Liver (tissue), 9 donors: ENCODE results near the gene RAB11FIP3. TPM values are rescaled to one million over a fixed set of nuclear protein-coding genes. Genes with fewer than 3 reads are reported as not detected.

Experiments used
- DNase-seq: peaks from one replicate; pipeline ENCODE4 v3.0.0-alpha.2; 2017; ENCODE audit warnings: low spot score
- H3K27ac ChIP-seq, 2 donors: one replicate each; pipeline ENCODE4 v1.7.0; 2013; ENCODE audit warnings: inconsistent platforms in 2 of 2, low read length in 2 of 2, control low read depth in 1 of 2, low read depth in 1 of 2, mild to moderate bottlenecking in 1 of 2
- H3K27me3 ChIP-seq, 4 donors: one replicate each; pipeline versions ENCODE4 v1.6.1 to v1.7.0; 2013; ENCODE audit warnings: low read length in 3 of 4, inconsistent platforms in 1 of 4, mild to moderate bottlenecking in 1 of 4, moderate library complexity in 1 of 4; ENCODE audit not compliant: control insufficient read depth in 4 of 4, insufficient read depth in 4 of 4
- H3K36me3 ChIP-seq, 4 donors: one replicate each; pipeline versions ENCODE4 v1.6.1 to v1.7.0; 2013; ENCODE audit warnings: low read length in 3 of 4, mild to moderate bottlenecking in 3 of 4, low read depth in 1 of 4, moderate library complexity in 1 of 4; ENCODE audit not compliant: control insufficient read depth in 4 of 4, insufficient read depth in 3 of 4
- H3K4me1 ChIP-seq, 4 donors: one replicate each; pipeline versions ENCODE4 v1.6.1 to v1.7.0; 2013; ENCODE audit warnings: low read length in 3 of 4, mild to moderate bottlenecking in 3 of 4, moderate library complexity in 1 of 4; ENCODE audit not compliant: control insufficient read depth in 4 of 4, insufficient read depth in 4 of 4
- H3K4me3 ChIP-seq, 3 donors: one replicate each; pipeline versions ENCODE4 v1.6.1 to v1.7.0; 2013; ENCODE audit warnings: low read length in 3 of 3, control low read depth in 1 of 3, low read depth in 1 of 3, mild to moderate bottlenecking in 1 of 3
- H3K9ac ChIP-seq, 2 donors: one replicate each; pipeline ENCODE4 v1.7.0; 2013; ENCODE audit warnings: low read length in 2 of 2, mild to moderate bottlenecking in 2 of 2, moderate library complexity in 2 of 2, control low read depth in 1 of 2, low read depth in 1 of 2
- H3K9me3 ChIP-seq, 4 donors: one replicate each; pipeline versions ENCODE4 v1.6.1 to v1.7.0; 2013; ENCODE audit warnings: low read length in 3 of 4; ENCODE audit not compliant: control insufficient read depth in 4 of 4
- CTCF ChIP-seq: fragments of 150-350 bp; IDR thresholded peaks from 2 replicates; pipeline ENCODE4 v1.5.1; 2017; ENCODE audit warnings: improper control_type of control experiment, low read depth, low read length; ENCODE audit not compliant: missing input control
- EGR1 ChIP-seq, 2 donors: IDR thresholded peaks; 2 replicates each; pipeline ENCODE4 v1.6.1; 2016 to 2018; ENCODE audit warnings: antibody characterized with exemption in 2 of 2, low read depth in 2 of 2
- GABPA ChIP-seq, 2 donors: IDR thresholded peaks in 1 of 2; conservative IDR thresholded peaks in 1 of 2; 2 replicates each; pipeline ENCODE4 v1.6.1; 2016; ENCODE audit warnings: antibody characterized with exemption in 2 of 2, mild to moderate bottlenecking in 1 of 2, moderate library complexity in 1 of 2
- HNF4A ChIP-seq, 2 donors: conservative IDR thresholded peaks; 2 replicates each; pipeline ENCODE4 v1.6.1; 2016; ENCODE audit warnings: antibody characterized with exemption in 2 of 2, mild to moderate bottlenecking in 2 of 2
- HNF4G ChIP-seq: IDR thresholded peaks from 2 replicates; pipeline ENCODE4 v1.6.1; 2016; ENCODE audit warnings: antibody characterized with exemption
- JUND ChIP-seq, 2 donors: IDR thresholded peaks; 2 replicates each; pipeline ENCODE4 v1.6.1; 2016; ENCODE audit warnings: antibody characterized with exemption in 2 of 2
- MAX ChIP-seq: IDR thresholded peaks from 2 replicates; pipeline ENCODE4 v1.6.1; 2016; ENCODE audit warnings: antibody characterized with exemption
- NR2F2 ChIP-seq: IDR thresholded peaks from 2 replicates; pipeline ENCODE4 v1.6.1; 2016; ENCODE audit warnings: antibody characterized with exemption
- RAD21 ChIP-seq, 2 donors: IDR thresholded peaks; 2 replicates each; pipeline ENCODE4 v1.6.1; 2016; ENCODE audit warnings: antibody characterized with exemption in 2 of 2, mild to moderate bottlenecking in 2 of 2
- REST ChIP-seq: IDR thresholded peaks from 2 replicates; pipeline ENCODE4 v1.6.1; 2016; ENCODE audit warnings: antibody characterized with exemption, mild to moderate bottlenecking
- RXRA ChIP-seq, 2 donors: IDR thresholded peaks; 2 replicates each; pipeline ENCODE4 v1.6.1; 2017 to 2018; ENCODE audit warnings: antibody characterized with exemption in 2 of 2, mild to moderate bottlenecking in 1 of 2
- SP1 ChIP-seq: IDR thresholded peaks from 2 replicates; pipeline ENCODE4 v1.6.1; 2018; ENCODE audit warnings: antibody characterized with exemption, mild to moderate bottlenecking
- TAF1 ChIP-seq: conservative IDR thresholded peaks from 2 replicates; pipeline ENCODE4 v1.6.1; 2016; ENCODE audit warnings: antibody characterized with exemption, mild to moderate bottlenecking
- YY1 ChIP-seq: IDR thresholded peaks from 2 replicates; pipeline ENCODE4 v1.6.1; 2016; ENCODE audit warnings: antibody characterized with exemption, mild to moderate bottlenecking
- WGBS: extraction: QIAGEN DNeasy Blood & Tissue Kit; methylation state at CpG from one replicate; pipeline ENCODE4 v1.1.7; 2013; 5-methylcytosine and 5-hydroxymethylcytosine counted together
- polyA plus RNA-seq, 2 donors: library from polyadenylated mRNA; stranded (reverse) in 1 of 2; unstranded in 1 of 2; fragments of 200-250 nt in 1 of 2; fragments of >200 nt in 1 of 2; fragmentation: Nextera tagmentation in 1 of 2; extraction: Ambion mirVana in 1 of 2; gene quantifications; one replicate each; pipeline versions ENCODE4 v1.2.1 to v1.2.3, GENCODE V29; 2013 to 2015
- total RNA-seq, 2 donors: library from RNA; depleted of rRNA; stranded (reverse); fragments of >200 nt; gene quantifications; one replicate each; pipeline ENCODE4 v1.2.3, GENCODE V29; 2014
- TF ChIP-seq, protein P1 (sequence below): IDR thresholded peaks from 2 replicates; pipeline ENCODE4 v1.6.1; 2016; ENCODE audit warnings: antibody characterized with exemption
- donor health status: healthy.
- donor health status: healthy.
- donor health status: healthy.
- donor health status: healthy.
- donor health status: healthy.

The RAB11FIP3 gene
- total and polyA plus RNA-seq, 4 donors = 3.5 to 29.4 (median 15.7) TPM

GRCh38 chr16:558298-559020 lies 133.0 kb downstream of the RAB11FIP3 start:
- DNase-seq = peak; percentile 62
- TF ChIP-seq RXRA (IDR thresholded peaks at IDR 0.05) = peak in 1 of 2 donors; percentile 43
- peak; percentile 29 for TF ChIP-seq SP1
- no peak for TF ChIP-seq JUND (IDR thresholded peaks at IDR 0.05)
- TF ChIP-seq MAX = no peak
- no peak for TF ChIP-seq NR2F2
- no peak for TF ChIP-seq GABPA (IDR thresholded peaks at IDR 0.05 in 1 of 2, conservative IDR thresholded peaks at IDR 0.05 in 1 of 2)
- peak; percentile 80 to 81 for TF ChIP-seq HNF4A (conservative IDR thresholded peaks at IDR 0.05)
- Histone ChIP-seq H3K36me3 (peaks cover 0 to 3% (median 1%) of the 10 kb centered on the region in 4 donors), H3K27ac (no peak overlapping the region), H3K4me3 (no peak overlapping the region), H3K9ac (no peak overlapping the region), H3K4me1 (peaks cover 3 to 17% (median 8%) of the 10 kb centered on the region in 4 donors), H3K27me3 (peaks cover 0 to 5% (median under 1%) of the 10 kb centered on the region in 4 donors), H3K9me3 (no peaks in the 10 kb centered on the region)
- 43% methylated on average over 22 of the region's 22 CpGs for WGBS

- no peaks in the 10 kb centered on the region for H3K9me3 ChIP-seq
- WGBS = 80% methylated on average over 15 of the region's 15 CpGs
- no peak overlapping the region for H3K4me3 ChIP-seq
- peaks cover 3 to 17% (median 8%) of the 10 kb centered on the region in 4 donors for H3K4me1 ChIP-seq
- H3K36me3 ChIP-seq = peaks cover 0 to under 1% (median 0%) of the 10 kb centered on the region in 4 donors
- H3K9ac ChIP-seq = no peak overlapping the region
- TF ChIP-seq, protein P1, sequence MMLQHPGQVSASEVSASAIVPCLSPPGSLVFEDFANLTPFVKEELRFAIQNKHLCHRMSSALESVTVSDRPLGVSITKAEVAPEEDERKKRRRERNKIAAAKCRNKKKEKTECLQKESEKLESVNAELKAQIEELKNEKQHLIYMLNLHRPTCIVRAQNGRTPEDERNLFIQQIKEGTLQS = no peak
- no peak for TF ChIP-seq HNF4G
- TF ChIP-seq MAX = no peak
- TF ChIP-seq TAF1 = no peak
- no peak for TF ChIP-seq EGR1 (IDR thresholded peaks at IDR 0.05; ENCODE audit: low read depth in 2 of 2)
- TF ChIP-seq YY1 = no peak
- TF ChIP-seq SP1 = no peak
- no peak for TF ChIP-seq RXRA (IDR thresholded peaks at IDR 0.05)
- TF ChIP-seq CTCF = no peak
- no peak for TF ChIP-seq REST
- no peak for TF ChIP-seq RAD21 (IDR thresholded peaks at IDR 0.05)
- no peak overlapping the region for H3K27ac ChIP-seq
- DNase-seq = no peak
- H3K27me3 ChIP-seq = peaks cover 0 to 5% (median under 1%) of the 10 kb centered on the region in 4 donors
Observed at GRCh38 chr16:559021-559380, 133.6 kb downstream of the RAB11FIP3 start.
